Measurements from ENCODE around the gene HIPK2.

DNA sequence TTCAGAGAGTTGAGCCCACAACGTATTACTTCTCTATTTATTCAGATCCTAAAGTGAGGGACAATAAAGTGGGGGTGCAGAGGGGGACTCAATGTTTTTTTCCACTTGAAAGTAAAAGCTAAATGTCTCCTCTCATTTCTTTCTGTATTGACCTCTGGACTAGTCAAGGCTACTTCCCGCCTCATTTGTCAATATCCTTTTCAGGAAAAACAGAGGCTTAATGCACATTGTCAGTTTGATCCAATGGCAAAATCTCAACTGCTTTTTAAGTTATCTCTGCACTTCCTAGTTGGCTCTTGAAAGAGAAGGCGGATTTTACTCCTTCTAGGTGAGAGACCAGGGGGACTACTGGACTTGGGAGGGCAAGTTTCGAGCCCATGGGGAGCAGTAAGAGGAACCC is 56.4 kb downstream of the HIPK2 start:
- TF ChIP-seq CHD2 (IDR thresholded peaks at IDR 0.05; ENCODE audit: low read length, partially characterized antibody) (no peak), RCOR1 (IDR thresholded peaks at IDR 0.05; ENCODE audit: low read depth, low read length) (no peak)
- TF ChIP-seq, protein P1, sequence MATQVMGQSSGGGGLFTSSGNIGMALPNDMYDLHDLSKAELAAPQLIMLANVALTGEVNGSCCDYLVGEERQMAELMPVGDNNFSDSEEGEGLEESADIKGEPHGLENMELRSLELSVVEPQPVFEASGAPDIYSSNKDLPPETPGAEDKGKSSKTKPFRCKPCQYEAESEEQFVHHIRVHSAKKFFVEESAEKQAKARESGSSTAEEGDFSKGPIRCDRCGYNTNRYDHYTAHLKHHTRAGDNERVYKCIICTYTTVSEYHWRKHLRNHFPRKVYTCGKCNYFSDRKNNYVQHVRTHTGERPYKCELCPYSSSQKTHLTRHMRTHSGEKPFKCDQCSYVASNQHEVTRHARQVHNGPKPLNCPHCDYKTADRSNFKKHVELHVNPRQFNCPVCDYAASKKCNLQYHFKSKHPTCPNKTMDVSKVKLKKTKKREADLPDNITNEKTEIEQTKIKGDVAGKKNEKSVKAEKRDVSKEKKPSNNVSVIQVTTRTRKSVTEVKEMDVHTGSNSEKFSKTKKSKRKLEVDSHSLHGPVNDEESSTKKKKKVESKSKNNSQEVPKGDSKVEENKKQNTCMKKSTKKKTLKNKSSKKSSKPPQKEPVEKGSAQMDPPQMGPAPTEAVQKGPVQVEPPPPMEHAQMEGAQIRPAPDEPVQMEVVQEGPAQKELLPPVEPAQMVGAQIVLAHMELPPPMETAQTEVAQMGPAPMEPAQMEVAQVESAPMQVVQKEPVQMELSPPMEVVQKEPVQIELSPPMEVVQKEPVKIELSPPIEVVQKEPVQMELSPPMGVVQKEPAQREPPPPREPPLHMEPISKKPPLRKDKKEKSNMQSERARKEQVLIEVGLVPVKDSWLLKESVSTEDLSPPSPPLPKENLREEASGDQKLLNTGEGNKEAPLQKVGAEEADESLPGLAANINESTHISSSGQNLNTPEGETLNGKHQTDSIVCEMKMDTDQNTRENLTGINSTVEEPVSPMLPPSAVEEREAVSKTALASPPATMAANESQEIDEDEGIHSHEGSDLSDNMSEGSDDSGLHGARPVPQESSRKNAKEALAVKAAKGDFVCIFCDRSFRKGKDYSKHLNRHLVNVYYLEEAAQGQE (IDR thresholded peaks at IDR 0.05) = no peak
- TF ChIP-seq, protein P2, sequence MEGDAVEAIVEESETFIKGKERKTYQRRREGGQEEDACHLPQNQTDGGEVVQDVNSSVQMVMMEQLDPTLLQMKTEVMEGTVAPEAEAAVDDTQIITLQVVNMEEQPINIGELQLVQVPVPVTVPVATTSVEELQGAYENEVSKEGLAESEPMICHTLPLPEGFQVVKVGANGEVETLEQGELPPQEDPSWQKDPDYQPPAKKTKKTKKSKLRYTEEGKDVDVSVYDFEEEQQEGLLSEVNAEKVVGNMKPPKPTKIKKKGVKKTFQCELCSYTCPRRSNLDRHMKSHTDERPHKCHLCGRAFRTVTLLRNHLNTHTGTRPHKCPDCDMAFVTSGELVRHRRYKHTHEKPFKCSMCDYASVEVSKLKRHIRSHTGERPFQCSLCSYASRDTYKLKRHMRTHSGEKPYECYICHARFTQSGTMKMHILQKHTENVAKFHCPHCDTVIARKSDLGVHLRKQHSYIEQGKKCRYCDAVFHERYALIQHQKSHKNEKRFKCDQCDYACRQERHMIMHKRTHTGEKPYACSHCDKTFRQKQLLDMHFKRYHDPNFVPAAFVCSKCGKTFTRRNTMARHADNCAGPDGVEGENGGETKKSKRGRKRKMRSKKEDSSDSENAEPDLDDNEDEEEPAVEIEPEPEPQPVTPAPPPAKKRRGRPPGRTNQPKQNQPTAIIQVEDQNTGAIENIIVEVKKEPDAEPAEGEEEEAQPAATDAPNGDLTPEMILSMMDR (IDR thresholded peaks at IDR 0.05) = no peak

Data from A549 (cell line).